HG03558 (cell line): ENCODE measurements around the gene TGM2.
"Not testable (repeated sequence)": the region's sequence is repeated elsewhere in the genome, so short reads cannot be mapped to it uniquely, and the experiment has no call there.

Source experiments
- ATAC-seq: cut with Tn5 transposase; IDR thresholded peaks from one replicate; pipeline ENCODE4 v1.9.1; 2021; ENCODE audit warnings: moderate number of reproducible peaks; ENCODE audit not compliant: unreplicated experiment; ENCODE audit errors: extremely low read depth

Gene TGM2

GRCh38 chr20:38106461-38106860 lies 58.6 kb downstream of the TGM2 start:
- ATAC-seq = no peak

- ATAC-seq = no peak
Observed at GRCh38 chr20:38104285-38104684, 60.8 kb downstream of the TGM2 start.

GRCh38 chr20:38102206-38102605 lies 62.9 kb downstream of the TGM2 start:
- ATAC-seq = not testable (repeated sequence)

- no peak for ATAC-seq
Observed at GRCh38 chr20:38098952-38099351, 66.1 kb downstream of the TGM2 start.

GRCh38 chr20:38095017-38095686 lies 69.9 kb downstream of the TGM2 start:
- no peak for ATAC-seq

- peak; percentile 57 for ATAC-seq
Observed at GRCh38 chr20:38094373-38094891, 70.6 kb downstream of the TGM2 start.

- no peak for ATAC-seq
Observed at GRCh38 chr20:38093641-38094077, 71.4 kb downstream of the TGM2 start.

GRCh38 chr20:38092915-38093314 lies 72.2 kb downstream of the TGM2 start:
- ATAC-seq = no peak

GRCh38 chr20:38092260-38092857 lies 72.7 kb downstream of the TGM2 start:
- no peak for ATAC-seq

- ATAC-seq = no peak
Observed at GRCh38 chr20:38091441-38092216, 73.4 kb downstream of the TGM2 start.

- no peak for ATAC-seq
Observed at GRCh38 chr20:38090061-38090460, 75.0 kb downstream of the TGM2 start.

GRCh38 chr20:38089500-38089899 lies 75.6 kb downstream of the TGM2 start:
- ATAC-seq = no peak

- no peak for ATAC-seq
Observed at GRCh38 chr20:38085026-38085425, 80.0 kb downstream of the TGM2 start.

GRCh38 chr20:38084425-38084951 lies 80.6 kb downstream of the TGM2 start:
- ATAC-seq = no peak

GRCh38 chr20:38083338-38084048 lies 81.6 kb downstream of the TGM2 start:
- no peak for ATAC-seq

GRCh38 chr20:38082894-38083293 lies 82.2 kb downstream of the TGM2 start:
- no peak for ATAC-seq

GRCh38 chr20:38081575-38081974 lies 83.5 kb downstream of the TGM2 start:
- ATAC-seq = no peak

GRCh38 chr20:38079353-38079752 lies 85.7 kb downstream of the TGM2 start:
- no peak for ATAC-seq

GRCh38 chr20:38078084-38078483 lies 87.0 kb downstream of the TGM2 start:
- ATAC-seq = no peak
